Omental fat pad (tissue), 4 donors: ENCODE measurements around the gene CCDC74A. TPM values are rescaled to one million over a fixed set of nuclear protein-coding genes. Genes with fewer than 3 reads are reported as not detected.
"Not testable (repeated sequence)": the region's sequence is repeated elsewhere in the genome, so short reads cannot be mapped to it uniquely, and the experiment has no call there.

ENCODE experiments used
- ATAC-seq: fragments of 150-250 bp; one replicate; pipeline ENCODE4 v1.9.1; 2016; ENCODE audit warnings: mild to moderate bottlenecking, moderate library complexity; ENCODE audit not compliant: low FRiP score
- DNase-seq: peaks from one replicate; pipeline ENCODE4 v3.0.0-alpha.2; 2019; ENCODE audit warnings: low spot score
- total RNA-seq, 4 donors: library from RNA; depleted of rRNA; stranded (reverse); fragments of >200 nt; gene quantifications; one replicate each; pipeline ENCODE4 v1.1.0, GENCODE V29; 2016
- TF ChIP-seq, protein P1 (sequence below), 3 donors: fragments of 450-650 bp; IDR thresholded peaks; one replicate each; pipeline ENCODE4 v1.5.1; 2016 to 2017; ENCODE audit warnings: antibody characterized with exemption in 3 of 3, mild to moderate bottlenecking in 3 of 3, moderate library complexity in 2 of 3

The CCDC74A gene
- total RNA-seq, 4 donors from 2014 or later = 1.7 to 7.4 (median 2.8) TPM

DNA sequence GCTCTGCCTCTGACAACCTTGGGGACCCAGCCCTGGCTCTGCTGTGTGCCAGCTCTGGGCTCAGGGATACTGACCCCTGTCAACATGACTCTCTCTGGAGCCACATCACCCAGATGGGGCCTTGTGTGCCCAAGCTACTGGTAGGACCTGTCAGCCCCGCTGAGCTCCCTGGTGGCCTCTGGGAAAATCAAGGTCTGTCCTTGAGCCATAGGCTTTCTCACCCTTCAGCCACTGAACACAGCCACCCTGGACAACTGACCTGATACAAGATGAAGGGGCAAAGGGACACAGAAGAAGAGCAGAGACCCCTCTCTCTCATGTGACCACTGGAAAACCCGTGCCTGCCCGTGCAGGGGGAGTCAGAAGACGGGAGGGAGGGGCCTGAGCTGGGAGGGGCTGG lies 7.8 kb downstream of the CCDC74A start:
- DNase-seq (no peak), ATAC-seq (no peak)
- TF ChIP-seq, protein P1, sequence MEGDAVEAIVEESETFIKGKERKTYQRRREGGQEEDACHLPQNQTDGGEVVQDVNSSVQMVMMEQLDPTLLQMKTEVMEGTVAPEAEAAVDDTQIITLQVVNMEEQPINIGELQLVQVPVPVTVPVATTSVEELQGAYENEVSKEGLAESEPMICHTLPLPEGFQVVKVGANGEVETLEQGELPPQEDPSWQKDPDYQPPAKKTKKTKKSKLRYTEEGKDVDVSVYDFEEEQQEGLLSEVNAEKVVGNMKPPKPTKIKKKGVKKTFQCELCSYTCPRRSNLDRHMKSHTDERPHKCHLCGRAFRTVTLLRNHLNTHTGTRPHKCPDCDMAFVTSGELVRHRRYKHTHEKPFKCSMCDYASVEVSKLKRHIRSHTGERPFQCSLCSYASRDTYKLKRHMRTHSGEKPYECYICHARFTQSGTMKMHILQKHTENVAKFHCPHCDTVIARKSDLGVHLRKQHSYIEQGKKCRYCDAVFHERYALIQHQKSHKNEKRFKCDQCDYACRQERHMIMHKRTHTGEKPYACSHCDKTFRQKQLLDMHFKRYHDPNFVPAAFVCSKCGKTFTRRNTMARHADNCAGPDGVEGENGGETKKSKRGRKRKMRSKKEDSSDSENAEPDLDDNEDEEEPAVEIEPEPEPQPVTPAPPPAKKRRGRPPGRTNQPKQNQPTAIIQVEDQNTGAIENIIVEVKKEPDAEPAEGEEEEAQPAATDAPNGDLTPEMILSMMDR (IDR thresholded peaks at IDR 0.05) = no peak

DNA sequence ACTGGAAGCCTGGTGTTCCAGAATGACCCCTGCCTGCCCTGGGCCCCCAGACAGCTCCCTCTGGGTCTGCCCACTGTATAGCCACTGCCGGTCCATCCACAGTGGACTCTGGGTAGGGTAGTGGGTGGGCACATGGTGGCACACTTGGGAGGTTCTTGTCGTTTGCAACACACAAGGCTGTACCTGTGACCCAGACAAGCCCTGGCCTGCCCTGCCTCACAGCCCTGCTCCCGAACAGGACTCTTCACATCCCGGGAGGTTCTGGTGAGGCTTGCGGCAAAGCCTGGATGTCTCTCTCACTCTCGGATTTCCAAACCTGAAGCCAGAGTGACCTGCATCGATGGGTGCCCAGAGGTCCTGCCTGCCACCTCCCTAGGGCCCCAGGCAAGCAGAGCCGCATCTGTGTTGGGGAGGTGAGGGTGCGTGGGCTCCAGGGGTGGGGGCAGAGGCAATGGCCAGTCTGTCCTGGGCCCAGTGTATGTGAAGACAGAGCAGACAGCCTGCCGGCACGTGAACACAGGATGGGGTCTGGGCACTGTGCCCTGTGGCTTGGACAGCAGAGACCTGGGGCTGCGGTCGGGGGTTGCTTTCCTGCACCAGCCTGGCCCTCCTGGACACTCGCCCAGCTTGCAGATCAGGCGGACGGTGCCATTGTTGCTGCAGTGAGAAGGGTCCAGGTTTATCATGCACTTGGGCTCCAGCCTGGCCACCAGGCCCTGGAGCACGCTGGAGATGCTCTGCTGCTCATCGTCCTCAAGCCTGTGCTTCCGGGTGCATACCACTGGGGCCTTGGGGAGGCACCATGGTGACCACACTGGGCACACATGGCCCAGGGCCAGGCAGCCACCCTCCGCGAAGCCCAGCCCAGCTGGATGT lies 8.5 kb downstream of the CCDC74A start:
- DNase-seq, ATAC-seq: not testable (repeated sequence)

DNA sequence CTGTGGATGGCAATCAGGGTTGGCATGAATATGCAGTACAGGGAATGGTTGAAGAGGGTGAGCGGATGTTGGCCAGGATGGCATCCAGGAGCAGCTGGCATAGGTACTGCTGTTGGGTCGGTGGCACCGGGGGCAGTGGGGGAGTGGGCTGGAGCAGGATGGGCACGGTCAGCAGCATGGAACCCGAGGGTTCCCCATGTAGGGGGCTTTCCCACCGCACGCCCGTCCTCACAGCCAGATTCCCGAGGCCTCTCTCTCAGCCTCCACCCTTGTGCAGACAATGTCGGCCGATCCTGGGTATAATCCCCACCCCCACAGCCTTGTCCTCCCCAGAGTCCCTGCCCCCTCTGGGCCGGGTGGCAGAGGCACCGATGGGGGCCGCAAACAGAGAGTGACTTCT lies 9.2 kb downstream of the CCDC74A start:
- not testable (repeated sequence) for ATAC-seq

DNA sequence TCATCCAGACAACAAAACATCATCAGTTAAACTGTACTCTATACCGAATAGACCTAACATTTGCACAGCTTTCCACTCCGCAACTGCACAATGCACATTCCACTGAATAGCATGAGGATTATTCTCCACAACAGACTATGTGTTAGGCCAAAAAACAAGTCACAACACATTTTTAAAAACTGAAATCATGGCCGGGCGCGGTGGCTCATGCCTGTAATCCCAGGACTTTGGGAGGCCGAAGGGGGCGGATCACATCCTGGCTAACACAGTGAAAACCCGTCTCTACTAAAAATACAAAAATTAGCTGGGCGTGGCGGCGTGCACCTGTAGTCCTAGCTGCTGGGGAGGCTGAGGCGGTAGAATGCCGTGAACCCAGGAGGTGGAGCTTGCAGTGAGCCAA lies 11.2 kb downstream of the CCDC74A start:
- ATAC-seq, DNase-seq: not testable (repeated sequence)

More for the DNA sequence above, 9.2 kb downstream of the CCDC74A start:
- DNase-seq = not testable (repeated sequence)

DNA sequence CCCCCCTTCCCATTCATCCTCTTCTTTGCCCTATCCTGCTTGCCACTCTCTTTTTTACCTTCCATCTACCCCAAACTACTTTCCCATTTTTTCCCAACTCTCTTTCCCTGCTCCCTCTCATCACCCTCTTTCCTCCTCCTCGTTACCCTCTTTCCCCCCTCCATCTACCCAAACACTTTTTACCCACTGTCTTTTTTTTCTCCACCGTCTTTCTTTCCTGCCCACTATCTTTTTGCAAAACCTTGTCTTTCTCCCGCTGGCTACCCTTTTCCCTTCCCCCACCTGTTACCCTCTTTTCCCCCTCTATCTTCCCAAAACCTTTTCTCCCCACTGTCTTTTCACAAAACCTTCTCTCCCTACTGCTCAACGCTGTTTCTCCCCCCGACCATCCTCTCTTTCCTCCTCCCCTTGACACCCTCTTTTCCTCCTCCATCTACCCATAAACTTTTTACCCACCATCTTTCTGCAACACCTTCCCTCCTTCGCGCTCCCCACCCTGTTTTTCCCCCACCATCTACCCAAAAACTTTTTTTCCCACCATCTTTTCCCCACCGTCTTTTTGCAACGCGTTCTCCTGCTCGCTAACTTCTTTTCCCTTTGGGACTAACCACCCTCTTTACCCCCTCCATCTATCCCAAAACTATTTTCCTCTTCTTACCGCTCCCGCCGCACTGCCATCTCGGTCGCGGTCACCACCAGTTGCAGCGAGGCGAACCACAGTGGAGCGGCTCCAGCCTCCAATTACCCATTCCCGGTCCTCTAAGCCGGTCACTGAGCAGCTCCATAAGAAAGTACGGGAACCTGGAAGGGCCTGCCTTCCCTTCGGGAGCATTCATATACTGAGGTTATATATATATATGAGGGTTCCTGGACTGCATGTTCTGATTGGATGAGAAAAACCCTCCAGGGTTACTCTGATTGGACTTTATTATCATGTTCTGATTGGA lies 15.0 kb downstream of the CCDC74A start:
- TF ChIP-seq, protein P1 (IDR thresholded peaks at IDR 0.05) = no peak
- ATAC-seq (no peak), DNase-seq (no peak)

DNA sequence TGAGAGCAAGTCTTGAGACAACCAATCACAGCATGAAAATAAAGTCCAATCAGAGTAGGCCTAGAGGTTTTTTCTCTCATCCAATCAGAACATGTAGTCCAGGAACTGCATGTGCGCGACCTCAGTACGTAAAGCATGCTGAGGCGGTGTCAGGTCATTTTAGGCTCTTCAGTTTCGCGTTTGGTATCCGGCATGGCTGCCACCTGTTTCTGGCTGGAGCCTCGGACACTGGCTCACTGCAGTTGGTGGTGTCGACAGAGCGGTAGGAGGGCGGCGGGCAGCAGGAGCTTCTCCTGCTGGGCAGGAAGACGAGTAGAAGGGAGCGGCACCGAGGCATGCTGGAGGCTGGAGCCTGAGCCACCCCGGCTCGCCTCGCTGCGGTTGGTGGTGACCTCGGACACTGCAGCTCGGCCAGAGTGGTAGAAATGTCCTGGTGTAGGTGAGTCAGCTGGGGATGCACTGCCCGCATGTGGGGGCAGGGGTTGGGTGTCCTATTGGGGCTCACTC lies 15.8 kb downstream of the CCDC74A start:
- ATAC-seq = no peak
- no peak for DNase-seq
- TF ChIP-seq, protein P1 (IDR thresholded peaks at IDR 0.05) = no peak

DNA sequence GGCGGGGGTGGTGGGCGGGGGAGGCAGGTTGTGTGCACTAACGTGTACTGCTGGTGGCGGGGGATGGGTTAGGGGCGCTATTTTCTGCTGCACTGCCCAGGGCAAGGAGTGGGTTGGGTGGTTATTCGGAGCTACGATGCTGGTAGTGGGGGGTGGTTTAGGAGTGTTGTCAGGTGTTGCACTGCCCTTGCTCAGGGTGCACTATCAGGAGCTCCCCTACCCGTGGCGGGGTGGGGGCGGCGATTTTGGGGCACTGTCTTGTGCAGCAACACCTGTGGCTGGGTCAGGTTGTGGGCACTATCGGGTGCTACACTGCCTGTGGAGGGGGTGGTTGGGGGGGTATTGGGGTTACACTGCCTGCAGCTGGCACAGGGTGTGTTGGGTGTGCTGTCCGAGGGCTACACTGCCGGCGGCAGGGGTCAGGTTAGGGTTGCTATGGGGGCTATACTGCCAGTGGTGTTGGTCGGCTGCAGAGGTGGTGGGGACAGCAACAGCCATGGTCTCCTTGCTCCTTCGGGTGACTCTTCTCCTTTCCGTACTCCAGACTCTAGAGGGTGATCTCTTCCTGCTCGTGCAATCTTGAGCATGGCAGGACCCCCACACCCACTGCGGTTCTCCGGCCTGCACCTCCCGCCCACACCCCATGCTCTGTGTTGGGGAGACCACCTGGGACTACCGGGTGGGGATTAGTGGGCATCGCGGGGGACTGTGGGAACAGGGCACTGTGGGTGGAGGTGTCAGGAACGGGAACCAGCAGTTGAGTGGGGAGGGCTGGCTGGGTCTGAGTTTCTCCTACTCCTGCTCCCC lies 16.5 kb downstream of the CCDC74A start:
- not testable (repeated sequence) for ATAC-seq, DNase-seq

DNA sequence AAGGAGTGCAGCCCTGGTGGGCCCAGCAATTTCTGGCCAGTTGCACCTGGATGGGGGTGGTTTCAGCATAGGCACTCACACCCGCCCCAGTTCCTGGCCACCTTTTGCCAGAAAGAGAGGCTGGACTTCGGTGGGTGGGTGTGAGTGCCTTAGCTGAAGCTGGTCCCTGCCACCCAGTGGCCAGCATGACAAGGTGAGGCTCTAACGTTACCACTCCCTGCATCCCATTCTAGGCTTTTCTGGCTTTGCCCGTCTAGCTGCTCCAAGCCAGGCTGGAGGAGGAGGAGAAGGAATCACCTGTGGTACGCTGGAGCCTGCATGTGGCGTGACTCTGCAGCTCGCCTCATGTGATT lies 17.1 kb downstream of the CCDC74A start:
- ATAC-seq, DNase-seq: not testable (repeated sequence)

DNA sequence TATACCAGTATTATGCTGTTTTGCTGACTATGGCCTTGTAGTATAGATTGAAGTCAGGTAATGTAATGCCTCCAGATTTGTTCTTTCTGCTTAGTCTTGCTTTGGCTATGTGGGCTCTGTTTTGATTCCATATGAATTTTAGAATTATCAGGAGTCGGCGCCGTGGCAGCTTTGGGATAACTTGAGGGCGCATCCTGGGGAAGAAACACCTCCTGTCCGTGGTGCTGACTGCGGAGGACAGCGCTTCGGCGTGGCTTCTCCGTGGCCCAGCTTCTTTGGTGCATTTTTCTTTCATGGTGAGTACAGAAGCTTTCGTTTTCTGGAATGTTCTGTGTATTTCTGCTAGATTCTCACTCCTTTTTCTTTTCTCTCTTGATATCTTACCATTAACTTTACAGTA lies 25.2 kb downstream of the CCDC74A start:
- TF ChIP-seq, protein P1 (IDR thresholded peaks at IDR 0.05) = no peak
- DNase-seq = no peak
- no peak for ATAC-seq
